AG04450 (cell line): ENCODE results near the gene GPC5. TPM values are rescaled to one million over a fixed set of nuclear protein-coding genes. Genes with fewer than 3 reads are reported as not detected.

ENCODE experiments used
- CTCF ChIA-PET: fragments of 300-600, 350-600 bp; formaldehyde crosslinking; extraction: SDS; loops from one replicate; lab custom pipeline; 2022; ENCODE audit warnings: antibody characterized with exemption, inconsistent platforms; lab: Charles Lee
- POLR2A ChIA-PET: fragments of 350-600 bp; formaldehyde crosslinking; extraction: SDS; loops from one replicate; lab custom pipeline; 2021; ENCODE audit warnings: antibody characterized with exemption, inconsistent platforms; lab: Yijun Ruan, JAX
- DNase-seq: peaks from one replicate; pipeline ENCODE4 v3.0.0-alpha.2; 2011; ENCODE audit warnings: low read depth, low spot score
- H3K27ac ChIP-seq: one replicate; pipeline ENCODE4 v1.5.1; 2012; ENCODE audit warnings: low read depth, low read length, control low read depth
- H3K27me3 ChIP-seq: one replicate; pipeline ENCODE4 v1.6.0; 2012; ENCODE audit warnings: low read length; ENCODE audit not compliant: control insufficient read depth, insufficient read depth
- H3K4me3 ChIP-seq: 2 replicates; pipeline ENCODE4 v1.5.1; 2011; ENCODE audit warnings: mild to moderate bottlenecking, low read depth, low read length, control low read depth
- H3K9me3 ChIP-seq: 2 replicates; pipeline ENCODE4 v1.5.1; 2012; ENCODE audit warnings: low read length; ENCODE audit not compliant: control insufficient read depth, insufficient read depth
- polyA plus RNA-seq: library from polyadenylated mRNA; depleted of rRNA; stranded (reverse); fragments of >200 nt; gene quantifications from 2 replicates; pipeline ENCODE4 v1.2.3, GENCODE V29; 2011
- TF ChIP-seq, protein P1 (sequence below): IDR thresholded peaks from 2 replicates; pipeline ENCODE4 v1.5.1; 2011; ENCODE audit warnings: low read depth, low read length, control low read depth, inconsistent platforms

The GPC5 gene
- polyA plus RNA-seq, 1 experiment: 3.6 TPM

DNA sequence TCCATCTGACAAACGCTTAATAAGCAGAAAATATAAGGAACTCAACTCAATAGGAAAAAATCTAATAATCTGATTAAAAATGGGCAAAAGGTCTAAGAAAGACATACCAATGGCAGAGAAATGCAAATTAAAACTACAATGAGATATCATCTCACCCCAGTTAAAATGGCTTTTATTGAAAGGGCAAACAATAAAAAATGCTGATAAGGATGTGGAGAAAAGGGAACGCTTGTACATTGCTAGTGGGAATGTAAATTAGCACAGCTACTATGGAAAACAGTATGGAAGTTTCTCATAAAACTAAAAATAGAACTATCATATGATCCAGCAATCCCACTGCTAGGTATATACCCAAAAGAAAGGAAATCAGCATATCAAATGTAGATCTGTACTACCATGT lies 1319.4 kb downstream of the GPC5 start:
- no peak overlapping the region for H3K27ac ChIP-seq
- H3K9me3 ChIP-seq: no peaks in the 10 kb centered on the region
- no peak overlapping the region for H3K4me3 ChIP-seq
- DNase-seq: no peak
- CTCF ChIA-PET: interaction anchor here (0.8 to 1.3 kb wide), 4 partner anchors 10 to 1644 kb away, joined by 3 to 4 read pairs (median 3); no protein-coding TSS in a partner anchor
- TF ChIP-seq, protein P1, sequence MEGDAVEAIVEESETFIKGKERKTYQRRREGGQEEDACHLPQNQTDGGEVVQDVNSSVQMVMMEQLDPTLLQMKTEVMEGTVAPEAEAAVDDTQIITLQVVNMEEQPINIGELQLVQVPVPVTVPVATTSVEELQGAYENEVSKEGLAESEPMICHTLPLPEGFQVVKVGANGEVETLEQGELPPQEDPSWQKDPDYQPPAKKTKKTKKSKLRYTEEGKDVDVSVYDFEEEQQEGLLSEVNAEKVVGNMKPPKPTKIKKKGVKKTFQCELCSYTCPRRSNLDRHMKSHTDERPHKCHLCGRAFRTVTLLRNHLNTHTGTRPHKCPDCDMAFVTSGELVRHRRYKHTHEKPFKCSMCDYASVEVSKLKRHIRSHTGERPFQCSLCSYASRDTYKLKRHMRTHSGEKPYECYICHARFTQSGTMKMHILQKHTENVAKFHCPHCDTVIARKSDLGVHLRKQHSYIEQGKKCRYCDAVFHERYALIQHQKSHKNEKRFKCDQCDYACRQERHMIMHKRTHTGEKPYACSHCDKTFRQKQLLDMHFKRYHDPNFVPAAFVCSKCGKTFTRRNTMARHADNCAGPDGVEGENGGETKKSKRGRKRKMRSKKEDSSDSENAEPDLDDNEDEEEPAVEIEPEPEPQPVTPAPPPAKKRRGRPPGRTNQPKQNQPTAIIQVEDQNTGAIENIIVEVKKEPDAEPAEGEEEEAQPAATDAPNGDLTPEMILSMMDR: no peak
- H3K27me3 ChIP-seq: no peaks in the 10 kb centered on the region
- POLR2A ChIA-PET: no interaction called here

DNA sequence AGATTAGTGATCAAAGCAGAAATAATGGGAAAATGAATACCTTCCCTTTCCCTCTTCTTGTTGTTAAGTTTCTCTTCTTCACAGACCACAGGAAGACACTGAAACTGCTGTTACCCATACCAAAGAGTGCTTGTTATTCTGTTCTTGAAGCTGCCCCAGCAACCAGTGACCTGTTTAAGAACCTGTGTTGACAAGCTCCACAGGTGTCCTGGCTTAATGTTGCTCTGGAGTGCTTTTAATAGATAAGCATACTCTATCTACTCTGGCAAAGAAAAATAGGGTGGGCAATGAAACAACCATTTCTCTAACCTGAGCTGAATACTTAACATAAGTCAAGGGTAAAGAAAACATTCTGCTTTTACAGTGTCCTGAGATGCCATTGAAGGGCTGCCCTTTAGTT lies 1321.4 kb downstream of the GPC5 start:
- Histone ChIP-seq H3K27ac (no peak overlapping the region), H3K4me3 (no peak overlapping the region), H3K27me3 (no peaks in the 10 kb centered on the region), H3K9me3 (no peaks in the 10 kb centered on the region)
- TF ChIP-seq, protein P1: no peak
- CTCF ChIA-PET: interaction anchor here (0.8 to 0.9 kb wide), 2 partner anchors 532 to 1898 kb away, joined by 3 read pairs; no protein-coding TSS in a partner anchor
- no peak for DNase-seq
- POLR2A ChIA-PET: no interaction called here

DNA sequence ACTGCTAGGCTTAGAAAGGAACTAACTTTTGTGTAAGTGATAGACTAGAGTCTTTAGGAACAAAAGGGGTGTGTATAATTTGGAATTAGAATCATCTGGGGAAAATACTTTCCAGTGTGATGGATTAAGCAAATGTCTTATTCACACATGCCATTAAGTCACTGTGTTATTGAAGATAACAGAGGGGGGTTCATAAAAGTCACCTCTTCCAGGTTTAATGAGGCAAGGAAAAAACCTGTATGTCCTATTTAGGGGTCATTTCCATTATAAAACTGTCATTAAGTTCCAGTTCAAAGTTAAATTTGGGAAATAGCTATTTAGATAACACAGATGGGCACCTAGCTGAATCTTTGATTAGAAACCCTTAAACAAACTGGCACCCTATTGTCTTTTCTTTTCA lies 1323.2 kb downstream of the GPC5 start:
- Histone ChIP-seq H3K4me3 (no peak overlapping the region), H3K27ac (no peak overlapping the region), H3K27me3 (no peaks in the 10 kb centered on the region), H3K9me3 (no peaks in the 10 kb centered on the region)
- no peak for DNase-seq
- TF ChIP-seq, protein P1: no peak
- POLR2A ChIA-PET: no interaction called here
- CTCF ChIA-PET: interaction anchor here (0.7 to 0.9 kb wide), 2 partner anchors 534 to 1607 kb away, joined by 3 to 4 read pairs; no protein-coding TSS in a partner anchor

DNA sequence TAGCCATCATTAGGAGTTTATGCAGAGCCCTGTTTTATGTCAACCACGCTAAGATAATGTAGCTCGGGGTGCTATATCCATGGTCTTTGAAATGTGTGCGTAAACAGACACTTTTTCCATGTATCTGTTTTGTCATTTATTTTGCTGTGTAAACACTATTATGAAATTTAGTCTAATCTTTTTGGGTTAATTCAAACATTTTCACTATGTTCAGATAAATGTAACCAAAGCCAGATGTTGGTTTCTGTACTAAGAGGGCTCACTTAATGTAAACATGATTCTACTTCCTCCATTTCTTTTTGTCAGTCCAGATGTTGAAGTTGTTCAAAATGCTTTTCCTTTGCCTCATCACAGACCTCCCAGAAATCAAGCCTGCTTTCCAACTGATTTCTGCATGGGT lies 1328.7 kb downstream of the GPC5 start:
- Histone ChIP-seq H3K4me3 (no peak overlapping the region), H3K27me3 (no peaks in the 10 kb centered on the region), H3K9me3 (no peaks in the 10 kb centered on the region), H3K27ac (no peak overlapping the region)
- ChIA-PET CTCF (interaction anchor here (0.7 to 2.4 kb wide), 2 partner anchors 10 to 11 kb away, joined by 3 to 9 read pairs; no protein-coding TSS in a partner anchor), POLR2A (no interaction called here)
- DNase-seq: no peak
- TF ChIP-seq, protein P1: no peak

DNA sequence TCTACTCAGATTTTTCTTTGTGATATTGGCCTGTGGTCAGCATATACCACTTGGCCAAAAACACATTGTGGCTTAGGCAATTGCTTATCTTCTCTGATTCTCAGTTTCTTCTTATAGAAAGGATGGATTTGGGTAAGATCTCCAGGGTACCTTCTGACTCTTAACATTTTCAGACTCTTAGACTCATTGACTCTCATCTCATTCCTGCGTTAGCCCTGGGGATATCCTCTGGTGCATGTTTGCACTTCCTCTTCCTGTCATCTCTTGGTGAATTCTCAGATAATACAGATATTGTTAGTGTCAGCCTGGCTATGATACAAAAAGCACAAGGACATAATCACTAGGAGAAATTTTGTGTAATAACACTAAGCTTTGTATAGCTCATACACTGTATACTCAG lies 1335.6 kb downstream of the GPC5 start:
- Histone ChIP-seq H3K27me3 (no peaks in the 10 kb centered on the region), H3K4me3 (no peak overlapping the region), H3K27ac (no peak overlapping the region), H3K9me3 (no peaks in the 10 kb centered on the region)
- no peak for DNase-seq
- ChIA-PET CTCF (no interaction called here), POLR2A (no interaction called here)
- TF ChIP-seq, protein P1: no peak
